Loucy (cell line): ENCODE measurements around the gene NDUFA8.

Experiments
- EZH2phosphoT487 ChIP-seq: fragments of 200-600 bp; IDR thresholded peaks from 2 replicates; pipeline ENCODE4 v1.6.1; 2018; ENCODE audit warnings: antibody characterized with exemption, mild to moderate bottlenecking, moderate library complexity, borderline replicate concordance
- TF ChIP-seq, protein P1 (sequence below): fragments of 200-600 bp; sonication (generic); conservative IDR thresholded peaks from 2 replicates; pipeline ENCODE4 v1.5.1; 2014; ENCODE audit warnings: mild to moderate bottlenecking, antibody characterized with exemption, low read length

DNA sequence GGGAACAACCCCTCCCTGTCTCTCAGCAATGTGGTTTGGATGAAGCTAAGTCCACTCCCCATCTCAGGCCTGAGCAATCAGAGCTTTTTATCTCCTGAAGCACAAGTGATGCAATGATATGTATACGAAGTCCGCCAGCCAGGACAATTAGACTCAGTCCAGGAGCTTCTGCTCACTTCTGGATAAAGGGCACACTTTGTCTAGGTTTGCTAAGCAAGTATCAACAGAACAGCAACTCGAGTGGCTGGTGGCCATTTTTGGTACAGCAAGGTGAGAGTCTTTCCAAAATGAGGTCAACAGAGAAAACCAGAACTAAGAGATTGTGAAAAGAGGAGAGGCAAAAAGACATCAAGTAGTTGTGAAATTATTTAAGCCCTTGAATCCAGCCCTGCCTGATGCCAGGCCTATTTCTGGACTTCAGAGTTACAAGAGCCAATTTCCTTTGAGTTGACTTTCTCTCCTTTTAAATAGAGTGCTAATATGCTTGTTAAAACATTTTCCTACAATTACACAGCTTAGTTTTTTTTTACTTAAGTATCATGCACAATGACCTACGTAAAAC is 8.2 kb downstream of the NDUFA8 start:
- TF ChIP-seq, protein P1, sequence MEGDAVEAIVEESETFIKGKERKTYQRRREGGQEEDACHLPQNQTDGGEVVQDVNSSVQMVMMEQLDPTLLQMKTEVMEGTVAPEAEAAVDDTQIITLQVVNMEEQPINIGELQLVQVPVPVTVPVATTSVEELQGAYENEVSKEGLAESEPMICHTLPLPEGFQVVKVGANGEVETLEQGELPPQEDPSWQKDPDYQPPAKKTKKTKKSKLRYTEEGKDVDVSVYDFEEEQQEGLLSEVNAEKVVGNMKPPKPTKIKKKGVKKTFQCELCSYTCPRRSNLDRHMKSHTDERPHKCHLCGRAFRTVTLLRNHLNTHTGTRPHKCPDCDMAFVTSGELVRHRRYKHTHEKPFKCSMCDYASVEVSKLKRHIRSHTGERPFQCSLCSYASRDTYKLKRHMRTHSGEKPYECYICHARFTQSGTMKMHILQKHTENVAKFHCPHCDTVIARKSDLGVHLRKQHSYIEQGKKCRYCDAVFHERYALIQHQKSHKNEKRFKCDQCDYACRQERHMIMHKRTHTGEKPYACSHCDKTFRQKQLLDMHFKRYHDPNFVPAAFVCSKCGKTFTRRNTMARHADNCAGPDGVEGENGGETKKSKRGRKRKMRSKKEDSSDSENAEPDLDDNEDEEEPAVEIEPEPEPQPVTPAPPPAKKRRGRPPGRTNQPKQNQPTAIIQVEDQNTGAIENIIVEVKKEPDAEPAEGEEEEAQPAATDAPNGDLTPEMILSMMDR: peak; percentile 29; the same call in 1 of the 2 replicates
- no peak for TF ChIP-seq EZH2phosphoT487
